Renal cortex interstitium (tissue), 11 donors: ENCODE data around the gene VARS2. TPM values are rescaled to one million over a fixed set of nuclear protein-coding genes. Genes with fewer than 3 reads are reported as not detected.
A peak's percentile ranks its signal among the peaks of the same experiment; 100 is the strongest.
"Not testable (repeated sequence)": the region's sequence is repeated elsewhere in the genome, so short reads cannot be mapped to it uniquely, and the experiment has no call there.

Source experiments
- DNase-seq, 11 donors: peaks; one replicate each; pipeline ENCODE4 v3.0.0-alpha.2; 2013; ENCODE audit warnings: low read depth in 9 of 11, low spot score in 4 of 11; ENCODE audit errors: extremely low read depth in 1 of 11
- polyA plus RNA-seq, 3 donors: library from polyadenylated mRNA; unstranded; fragments of 120-200 nt; gene quantifications; one replicate each; pipeline ENCODE4 v1.2.1, GENCODE V29; 2013; ENCODE audit not compliant: insufficient read length in 3 of 3

The VARS2 gene
- polyA plus RNA-seq, 3 donors, result 41.6 to 50.7 (median 48.3) TPM

- DNase-seq, result no peak
These were observed 20.4 kb upstream of the VARS2 start for GRCh38 chr6:30893666-30894065.

- DNase-seq, result no peak
These were observed 19.7 kb upstream of the VARS2 start for GRCh38 chr6:30894381-30894780.

GRCh38 chr6:30894935-30895334 is 19.1 kb upstream of the VARS2 start:
- no peak for DNase-seq

- DNase-seq, result no peak
These were observed 18.7 kb upstream of the VARS2 start for GRCh38 chr6:30895343-30895742.

GRCh38 chr6:30896541-30896940 is 17.5 kb upstream of the VARS2 start:
- no peak for DNase-seq

- no peak for DNase-seq
These were observed 16.2 kb upstream of the VARS2 start for GRCh38 chr6:30897882-30898281.

- DNase-seq, result no peak
These were observed 15.2 kb upstream of the VARS2 start for GRCh38 chr6:30898750-30899360.

- DNase-seq, result no peak
These were observed 13.1 kb upstream of the VARS2 start for GRCh38 chr6:30900863-30901417.

- no peak for DNase-seq
These were observed 12.6 kb upstream of the VARS2 start for GRCh38 chr6:30901436-30901835.

GRCh38 chr6:30902196-30902595 is 11.8 kb upstream of the VARS2 start:
- not testable (repeated sequence) for DNase-seq

- no peak for DNase-seq
These were observed 11.3 kb upstream of the VARS2 start for GRCh38 chr6:30902709-30903108.

- DNase-seq, result no peak
These were observed 10.8 kb upstream of the VARS2 start for GRCh38 chr6:30903236-30903635.

- DNase-seq, result peak in 2 of 11 donors; percentile 24 to 43
These were observed 6.7 kb upstream of the VARS2 start for GRCh38 chr6:30907290-30907757.

- DNase-seq, result peak; percentile 91 to 99 (median 95)
These were observed 6.1 kb upstream of the VARS2 start, which contains the start of gene GTF2H4 for GRCh38 chr6:30907758-30908591. TSS of gene GTF2H4 (plus strand) at chr6:30908207.

- no peak for DNase-seq
These were observed 5.3 kb upstream of the VARS2 start for GRCh38 chr6:30908700-30909099.

GRCh38 chr6:30910473-30910872 is 3.6 kb upstream of the VARS2 start:
- DNase-seq, result not testable (repeated sequence)

- DNase-seq, result no peak
These were observed 1.1 kb upstream of the VARS2 start for GRCh38 chr6:30912746-30913520.

GRCh38 chr6:30913721-30914075 is 340 bp upstream of the VARS2 start:
- peak in 2 of 11 donors; percentile 22 to 23 for DNase-seq

- DNase-seq, result no peak
These were observed 984 bp downstream of the VARS2 start for GRCh38 chr6:30914854-30915590.
